Measurements from ENCODE around the gene ADD3.
"Not testable (repeated sequence)": the region's sequence is repeated elsewhere in the genome, so short reads cannot be mapped to it uniquely, and the experiment has no call there.

ADD3 gene

DNA sequence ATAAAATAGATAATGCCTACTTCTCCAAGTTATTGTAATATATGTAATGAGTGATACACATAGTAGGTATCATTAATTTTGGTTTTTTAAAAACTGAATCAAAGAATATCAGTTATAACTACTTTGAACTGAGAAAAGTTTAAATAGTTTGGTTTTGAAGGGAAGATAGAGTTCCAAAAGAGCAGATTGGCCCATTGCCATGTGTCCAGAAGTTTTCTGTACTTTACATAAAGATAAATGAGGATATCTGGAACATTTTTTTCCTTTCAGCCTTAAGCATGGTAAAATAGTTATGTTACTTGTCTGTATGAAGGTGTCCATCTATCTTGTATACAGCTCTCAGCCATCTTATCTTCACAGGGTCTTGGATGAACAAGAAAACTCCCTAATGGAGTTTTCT lies 101.7 kb downstream of the ADD3 start:
- DNase-seq (ENCODE audit: low read depth) = no peak

GRCh38 chr10:110110338-110110737 lies 102.6 kb downstream of the ADD3 start:
- no peak for DNase-seq (ENCODE audit: low read depth)

DNA sequence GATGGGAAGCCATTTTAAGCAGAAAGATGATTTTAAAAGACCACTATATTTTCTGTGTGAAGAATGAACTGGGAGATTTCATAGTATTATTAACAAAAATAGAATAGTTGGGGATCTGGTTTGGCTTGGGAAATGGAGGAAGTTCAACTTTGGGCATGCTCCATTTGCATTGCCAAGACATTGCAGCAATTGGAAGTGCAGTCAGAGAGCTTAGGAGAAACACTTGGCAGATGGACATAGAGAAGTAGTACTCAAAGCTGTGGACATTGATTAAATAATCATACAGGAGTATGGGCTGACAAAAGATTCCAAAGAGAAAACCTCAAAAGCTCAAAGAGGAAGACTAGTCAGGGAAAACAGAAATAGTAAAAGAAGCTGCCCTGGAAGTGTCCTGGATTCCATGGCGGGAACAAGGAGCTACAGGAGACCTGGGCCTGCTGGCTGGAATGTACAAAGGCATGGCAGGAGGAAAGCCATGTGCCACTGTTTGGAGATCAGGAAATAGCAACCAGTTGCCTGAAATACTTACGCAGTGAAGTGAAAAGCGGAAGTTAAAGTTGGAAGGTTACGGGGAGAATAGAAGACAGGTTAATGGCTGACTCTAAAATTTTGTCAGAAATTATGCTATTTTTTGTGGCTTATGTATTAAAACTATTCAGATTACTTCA lies 106.0 kb downstream of the ADD3 start:
- DNase-seq (ENCODE audit: low read depth) = peak; percentile 38

DNA sequence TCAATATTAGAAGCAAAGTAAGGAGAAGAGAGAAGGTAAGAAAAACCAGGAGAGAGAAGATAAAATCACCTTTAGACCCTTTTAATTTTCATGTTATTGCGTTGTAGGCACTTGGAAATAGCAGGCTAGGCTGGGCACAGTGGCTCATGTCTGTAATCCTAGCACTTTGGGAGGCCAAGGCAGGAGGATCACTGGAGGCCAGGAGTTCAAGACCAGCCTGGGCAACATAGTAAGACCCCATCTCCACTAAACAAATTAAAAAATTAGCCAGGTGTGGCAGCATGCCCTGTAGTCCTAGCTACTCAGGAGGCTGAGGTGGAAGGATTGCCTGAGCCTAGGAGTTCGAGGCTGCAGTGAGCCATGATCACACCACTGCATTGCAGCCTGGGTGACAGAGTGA lies 106.9 kb downstream of the ADD3 start:
- not testable (repeated sequence) for DNase-seq (ENCODE audit: low read depth)

DNA sequence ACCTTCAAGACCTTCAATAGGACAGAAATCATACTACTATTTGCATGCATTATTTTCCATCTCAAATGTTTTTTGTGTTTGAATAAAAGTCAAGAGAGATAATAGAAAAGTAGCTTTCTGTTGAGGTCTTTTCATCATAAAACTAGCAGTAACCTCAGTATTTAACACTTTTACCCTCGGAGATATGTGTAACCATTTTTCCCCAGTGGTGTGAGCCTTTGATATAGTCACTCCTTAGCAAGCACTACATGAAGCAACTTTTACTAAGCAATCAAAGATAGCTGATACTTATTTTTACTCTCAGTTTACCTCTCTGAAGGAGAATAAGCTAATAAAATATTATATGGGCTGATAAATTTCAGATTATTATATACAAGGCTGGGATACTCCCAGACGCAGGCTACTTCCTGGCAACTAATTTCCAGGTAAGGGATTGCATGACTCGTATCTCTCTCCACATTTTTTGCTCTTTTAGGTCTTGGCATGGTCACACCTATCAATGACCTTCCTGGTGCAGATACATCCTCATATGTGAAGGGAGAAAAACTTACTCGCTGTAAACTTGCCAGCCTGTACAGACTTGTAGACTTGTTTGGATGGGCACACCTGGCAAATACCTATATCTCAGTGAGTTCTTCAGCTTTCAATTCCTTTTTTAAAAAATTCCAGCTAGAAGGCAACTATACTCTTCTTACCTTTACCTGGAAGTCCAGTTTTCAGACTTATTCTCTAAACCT lies 108.2 kb downstream of the ADD3 start:
- DNase-seq (ENCODE audit: low read depth) = no peak

GRCh38 chr10:110118891-110119621 lies 111.3 kb downstream of the ADD3 start:
- no peak for DNase-seq (ENCODE audit: low read depth)

- no peak for DNase-seq (ENCODE audit: low read depth)
These were observed 115.8 kb downstream of the ADD3 start for GRCh38 chr10:110123594-110123993.

DNA sequence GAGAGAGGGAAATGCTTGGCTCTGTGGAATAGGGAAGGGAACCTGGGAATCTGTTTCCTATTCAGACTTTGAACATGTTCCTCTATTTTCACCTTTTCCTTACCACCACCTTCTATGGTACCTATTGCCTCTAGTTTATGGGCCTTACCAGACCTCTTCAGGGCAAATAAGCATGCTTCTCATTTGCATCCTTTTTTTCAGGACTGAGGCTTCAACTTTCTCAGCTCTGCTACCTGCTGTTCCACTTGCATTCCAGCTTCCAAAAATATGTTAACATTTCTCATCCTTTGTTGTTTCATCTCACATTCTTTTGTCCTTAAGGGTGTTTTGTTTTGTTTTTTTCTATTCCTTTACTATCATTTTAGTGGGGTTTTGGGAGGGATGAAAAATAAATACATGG lies 121.7 kb downstream of the ADD3 start:
- DNase-seq (ENCODE audit: low read depth) = no peak

- no peak for DNase-seq (ENCODE audit: low read depth)
These were observed 127.1 kb downstream of the ADD3 start for GRCh38 chr10:110134917-110135316.

DNA sequence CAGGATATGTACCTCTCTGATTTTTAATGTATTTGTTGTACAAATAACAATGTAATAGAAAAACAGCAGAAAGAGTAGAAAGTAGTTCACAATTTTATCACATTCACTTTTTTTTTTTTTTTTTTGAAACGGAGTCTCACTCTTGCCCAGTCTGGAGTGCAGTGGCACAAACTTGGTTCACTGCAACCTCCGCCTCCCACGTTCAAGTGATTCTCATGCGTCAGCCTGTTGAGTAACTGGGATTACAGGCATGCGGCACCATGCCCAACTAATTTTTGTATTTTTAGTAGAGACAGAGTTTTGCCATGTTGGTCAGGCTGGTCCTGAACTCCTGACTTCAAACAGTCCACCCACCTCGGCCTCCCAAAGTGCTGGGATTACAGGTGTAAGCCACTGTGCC lies 128.1 kb downstream of the ADD3 start:
- peak; percentile 39 for DNase-seq (ENCODE audit: low read depth)

DNA sequence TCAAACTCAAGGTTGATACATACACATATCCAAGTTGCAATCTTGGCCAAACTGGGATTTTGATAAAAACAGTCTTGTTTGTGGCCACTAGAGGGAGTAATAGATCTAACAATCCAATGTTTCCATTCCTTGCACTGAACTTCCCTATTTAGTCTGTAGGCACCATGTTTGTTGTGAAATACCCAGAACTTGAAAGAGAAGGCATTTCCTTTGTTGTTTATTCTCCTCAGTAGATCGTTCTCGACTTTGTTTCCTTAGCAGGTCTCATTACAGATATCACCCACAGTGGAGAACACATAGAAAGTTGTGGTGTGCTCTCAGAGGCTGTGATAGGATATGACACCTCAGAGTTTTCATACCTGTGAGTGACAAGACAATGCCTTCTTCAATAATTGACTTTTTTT lies 129.4 kb downstream of the ADD3 start:
- peak; percentile 75 for DNase-seq (ENCODE audit: low read depth)

GRCh38 chr10:110138197-110138812 lies 130.5 kb downstream of the ADD3 start:
- peak; percentile 37 for DNase-seq (ENCODE audit: low read depth)

DNA sequence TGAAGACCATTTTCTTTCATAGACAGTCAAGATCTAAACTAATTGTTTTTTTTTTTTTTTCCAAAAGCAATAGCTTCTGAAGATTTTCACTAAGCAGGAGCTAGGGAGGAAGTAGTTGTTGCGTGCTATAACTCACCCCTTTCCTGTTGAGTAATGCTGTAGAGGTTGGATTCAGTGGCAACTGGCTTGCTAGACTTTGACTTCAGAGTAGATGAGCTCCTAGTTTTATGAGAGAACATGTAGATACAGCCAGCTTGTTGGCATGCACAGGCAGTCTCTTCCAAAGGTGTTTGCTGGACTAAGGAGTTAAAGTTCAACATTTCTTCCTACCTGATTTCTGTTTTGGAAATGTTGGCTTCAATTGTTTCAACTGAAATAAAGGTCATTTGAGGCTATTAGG lies 133.4 kb downstream of the ADD3 start:
- no peak for DNase-seq (ENCODE audit: low read depth)

GRCh38 chr10:110141871-110142635 lies 134.3 kb downstream of the ADD3 start:
- peak; percentile 16 for DNase-seq (ENCODE audit: low read depth)

- no peak for DNase-seq (ENCODE audit: low read depth)
These were observed 135.2 kb downstream of the ADD3 start for GRCh38 chr10:110142965-110143364.

- DNase-seq (ENCODE audit: low read depth) = no peak
These were observed 136.7 kb downstream of the ADD3 start for GRCh38 chr10:110144507-110144906.

DNA sequence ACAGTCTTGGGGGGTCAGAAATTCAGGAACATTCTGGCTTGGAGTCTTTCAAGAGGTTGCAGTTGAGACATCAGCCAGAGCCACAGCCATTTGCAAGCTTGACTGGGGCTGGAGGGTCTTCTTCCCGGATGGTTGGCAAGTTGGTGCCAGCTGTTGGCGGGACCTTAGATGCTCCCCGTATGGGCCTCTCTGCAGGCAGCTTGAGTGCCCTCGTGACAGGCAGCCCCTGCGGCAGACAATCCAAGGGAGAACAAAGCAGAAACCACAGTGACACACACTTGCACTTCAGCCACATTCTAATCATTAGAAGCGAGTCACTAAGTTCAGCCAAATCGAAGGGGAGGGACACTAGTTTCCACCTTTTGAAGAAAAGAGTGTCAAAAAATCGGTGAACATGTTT lies 140.2 kb downstream of the ADD3 start:
- DNase-seq (ENCODE audit: low read depth) = no peak

- DNase-seq (ENCODE audit: low read depth) = no peak
These were observed 141.5 kb downstream of the ADD3 start for GRCh38 chr10:110149259-110149658.

GRCh38 chr10:110150046-110150445 lies 142.3 kb downstream of the ADD3 start:
- no peak for DNase-seq (ENCODE audit: low read depth)

DNA sequence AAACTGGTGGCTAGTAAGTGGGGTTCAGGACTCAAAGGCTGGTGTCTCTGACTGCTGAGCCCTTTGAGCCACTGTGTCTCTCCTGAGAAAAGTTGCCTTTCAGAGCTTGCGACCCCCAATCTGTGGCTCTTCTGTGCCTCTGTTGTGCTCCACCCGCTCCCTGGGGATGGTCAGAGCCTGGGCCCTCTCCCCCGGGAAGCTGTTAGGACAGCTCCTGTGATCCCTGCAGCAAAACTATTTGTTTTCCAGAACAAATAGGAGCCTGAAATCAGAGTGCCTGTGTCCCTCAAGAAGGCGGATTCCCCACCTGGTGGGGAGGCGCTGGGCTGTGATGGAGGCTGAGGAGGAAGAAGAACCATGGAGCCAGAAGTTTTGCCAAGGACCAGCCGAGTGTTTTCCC lies 143.2 kb downstream of the ADD3 start:
- DNase-seq (ENCODE audit: low read depth) = no peak

- no peak for DNase-seq (ENCODE audit: low read depth)
These were observed 143.7 kb downstream of the ADD3 start for GRCh38 chr10:110151467-110151866.

GRCh38 chr10:110151971-110152370 lies 144.2 kb downstream of the ADD3 start:
- no peak for DNase-seq (ENCODE audit: low read depth)

Measured in fibroblast of gingiva (primary cell).